ENCODE data around the gene SCARB2. TPM values are rescaled to one million over a fixed set of nuclear protein-coding genes. Genes with fewer than 3 reads are reported as not detected.
A peak's percentile ranks its signal among the peaks of the same experiment; 100 is the strongest.

The SCARB2 gene
- total RNA-seq, 1 donor from 2014 or later: 91.4 TPM

GRCh38 chr4:76174216-76174615 lies 39.4 kb downstream of the SCARB2 start:
- intact Hi-C loops (cut with micrococcal nuclease): no loop called here
- DNase-seq: no peak
- ATAC-seq: no peak

- ATAC-seq (peak; percentile 43), DNase-seq (no peak)
- intact Hi-C loops (cut with micrococcal nuclease): no loop called here
These were observed 44.9 kb downstream of the SCARB2 start for GRCh38 chr4:76168688-76169087.

GRCh38 chr4:76166480-76166879 lies 47.1 kb downstream of the SCARB2 start:
- intact Hi-C loops (cut with micrococcal nuclease): no loop called here
- DNase-seq: no peak
- peak; percentile 57 for ATAC-seq

DNA sequence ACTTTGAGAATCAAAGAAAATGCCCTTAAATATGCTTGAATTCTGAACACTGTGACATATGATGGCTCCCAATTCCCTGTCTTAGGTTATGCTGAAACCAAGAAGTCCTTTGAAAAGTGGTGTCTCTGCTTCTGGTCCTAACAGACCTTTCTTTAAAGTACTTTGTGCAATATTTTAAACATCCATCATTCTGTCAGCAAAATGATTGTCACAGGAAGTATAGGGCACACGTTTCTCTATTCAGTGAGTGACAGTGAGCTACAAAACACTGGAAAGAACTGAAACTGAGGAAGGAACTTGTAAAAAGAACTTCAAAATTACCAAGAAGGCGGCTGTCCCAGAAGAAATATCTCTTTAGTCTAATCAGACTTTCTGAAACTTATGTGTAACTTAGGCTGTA lies 53.3 kb downstream of the SCARB2 start:
- intact Hi-C loops (cut with micrococcal nuclease): no loop called here
- ATAC-seq: no peak
- no peak for DNase-seq

GRCh38 chr4:76156635-76157034 lies 57.0 kb downstream of the SCARB2 start:
- intact Hi-C loops (cut with micrococcal nuclease): no loop called here
- no peak for ATAC-seq

GRCh38 chr4:76155979-76156378 lies 57.6 kb downstream of the SCARB2 start:
- no peak for ATAC-seq
- intact Hi-C loops (cut with micrococcal nuclease): no loop called here

More at GRCh38 chr4:76156635-76157034, 57.0 kb downstream of the SCARB2 start:
- no peak for DNase-seq

GRCh38 chr4:76153356-76153755 lies 60.3 kb downstream of the SCARB2 start:
- DNase-seq (no peak), ATAC-seq (no peak)
- intact Hi-C loops (cut with micrococcal nuclease): no loop called here

More at GRCh38 chr4:76155979-76156378, 57.6 kb downstream of the SCARB2 start:
- no peak for DNase-seq

- DNase-seq (peak; percentile 95), ATAC-seq (peak; percentile 99)
- intact Hi-C loops (cut with micrococcal nuclease): no loop called here
These were observed 65.3 kb downstream of the SCARB2 start, which contains the start of gene NUP54 for GRCh38 chr4:76148142-76148865. TSS of gene NUP54 (minus strand) at chr4:76148397. CDS start at chr4:76148374, 23 bp downstream.

GRCh38 chr4:76147454-76148141 lies 66.0 kb downstream of the SCARB2 start:
- ATAC-seq: peak; percentile 66
- intact Hi-C loops (cut with micrococcal nuclease): no loop called here
- DNase-seq: peak; percentile 49

GRCh38 chr4:76144546-76144945 lies 69.1 kb downstream of the SCARB2 start:
- no peak for DNase-seq
- intact Hi-C loops (cut with micrococcal nuclease): no loop called here
- ATAC-seq: no peak

- intact Hi-C loops (cut with micrococcal nuclease): no loop called here
- ATAC-seq: no peak
- DNase-seq: no peak
These were observed 72.4 kb downstream of the SCARB2 start for GRCh38 chr4:76141241-76141640.

DNA sequence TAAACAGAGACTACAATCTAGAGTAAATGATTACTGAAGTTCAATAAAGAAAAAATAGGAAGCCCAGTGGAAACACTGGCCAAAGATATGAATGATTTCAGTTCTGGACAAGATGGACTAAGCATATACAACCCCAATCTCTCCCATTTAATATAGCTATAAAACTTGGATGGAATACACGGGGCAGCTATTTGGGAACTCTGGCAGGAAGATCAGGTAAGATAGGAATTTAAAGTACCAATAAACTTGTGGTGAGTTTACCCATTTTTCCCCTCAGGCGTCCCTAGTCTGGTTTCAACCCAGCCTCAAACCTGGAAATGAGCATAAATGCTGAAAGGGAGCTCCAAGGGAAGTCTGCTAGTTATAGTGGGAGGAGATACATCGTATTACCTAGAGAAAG lies 85.9 kb downstream of the SCARB2 start:
- intact Hi-C loops (cut with micrococcal nuclease): no loop called here
- ATAC-seq: no peak

DNA sequence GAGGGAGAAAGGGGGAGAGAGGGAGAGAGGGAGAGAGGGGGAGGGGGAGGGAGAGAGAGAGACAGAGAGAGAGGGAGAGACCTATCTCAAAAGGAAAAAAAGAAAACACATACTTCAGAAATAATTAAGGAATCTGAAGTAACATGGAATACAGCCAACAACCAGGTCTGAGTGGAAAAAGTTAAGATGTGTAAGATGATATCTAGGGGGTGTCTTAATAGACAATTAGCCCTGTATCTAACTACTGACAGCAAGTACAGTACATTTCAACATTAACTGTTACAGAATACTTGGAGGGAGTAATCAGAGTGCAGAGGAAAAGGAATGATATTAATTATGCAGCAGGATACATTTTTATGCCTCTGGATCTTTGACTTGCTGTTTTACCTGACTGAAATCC lies 87.8 kb downstream of the SCARB2 start:
- no peak for ATAC-seq
- no peak for DNase-seq
- intact Hi-C loops (cut with micrococcal nuclease): no loop called here

More for the DNA sequence above, 85.9 kb downstream of the SCARB2 start:
- DNase-seq: no peak

- no peak for DNase-seq
- intact Hi-C loops (cut with micrococcal nuclease): no loop called here
- no peak for ATAC-seq
These were observed 93.4 kb downstream of the SCARB2 start for GRCh38 chr4:76120199-76120598.

- intact Hi-C loops (cut with micrococcal nuclease): no loop called here
- DNase-seq (no peak), ATAC-seq (no peak)
These were observed 96.1 kb downstream of the SCARB2 start for GRCh38 chr4:76117536-76117935.

GRCh38 chr4:76116821-76117220 lies 96.8 kb downstream of the SCARB2 start:
- intact Hi-C loops (cut with micrococcal nuclease): no loop called here
- ATAC-seq: no peak

More at GRCh38 chr4:76116821-76117220, 96.8 kb downstream of the SCARB2 start:
- DNase-seq: no peak

Other genes with a start within 250 kb of the SCARB2 start
- gene SDAD1, start 222.9 kb downstream of the SCARB2 start, total RNA-seq: 18.4 TPM
- 0.35 TPM for gene CXCL9, start 206.3 kb downstream of the SCARB2 start, total RNA-seq
- 1.2 TPM for gene CXCL10, start 190.3 kb downstream of the SCARB2 start, total RNA-seq
- gene CXCL11, start 177.8 kb downstream of the SCARB2 start, total RNA-seq: 0.42 TPM
- gene ART3, start 139.1 kb downstream of the SCARB2 start, total RNA-seq: 145 TPM
- gene NUP54, start 65.4 kb downstream of the SCARB2 start, total RNA-seq: 17.3 TPM
- 2.4 TPM for gene FAM47E, start 37.9 kb upstream of the SCARB2 start, total RNA-seq
- gene STBD1, start 92.9 kb upstream of the SCARB2 start, total RNA-seq: 26.9 TPM
- 0.59 TPM for gene CCDC158, start 207.3 kb upstream of the SCARB2 start, total RNA-seq
- gene SHROOM3, start 221.4 kb upstream of the SCARB2 start, total RNA-seq: 14.2 TPM